GM12873 (cell line): ENCODE data around the gene ABLIM1.

Experiments
- TF ChIP-seq, protein P1 (sequence below): IDR thresholded peaks from 2 replicates; pipeline ENCODE4 v1.5.1; 2012; ENCODE audit warnings: low read depth, mild to moderate bottlenecking, moderate library complexity, low read length, control low read depth; ENCODE audit not compliant: insufficient read depth; ENCODE audit errors: missing control alignments

The ABLIM1 gene

DNA sequence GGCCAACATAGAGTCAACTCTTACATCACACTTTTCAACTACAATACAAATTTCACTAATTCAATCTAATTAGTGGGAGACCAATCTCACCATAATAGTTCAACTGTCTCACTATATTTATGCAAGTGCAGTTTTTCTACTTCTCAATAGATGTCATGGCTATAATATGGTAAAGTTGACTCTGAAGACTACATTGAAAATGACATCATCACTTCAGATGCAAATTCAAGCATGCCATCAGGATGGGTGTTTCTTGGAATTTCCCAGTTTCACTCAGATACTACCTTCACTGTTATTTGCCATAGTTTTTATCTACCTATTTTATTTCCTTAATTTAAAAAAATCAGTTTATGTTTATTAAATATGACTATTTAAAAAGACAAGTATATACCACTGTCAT, 67.1 kb downstream of the ABLIM1 start:
- TF ChIP-seq, protein P1, sequence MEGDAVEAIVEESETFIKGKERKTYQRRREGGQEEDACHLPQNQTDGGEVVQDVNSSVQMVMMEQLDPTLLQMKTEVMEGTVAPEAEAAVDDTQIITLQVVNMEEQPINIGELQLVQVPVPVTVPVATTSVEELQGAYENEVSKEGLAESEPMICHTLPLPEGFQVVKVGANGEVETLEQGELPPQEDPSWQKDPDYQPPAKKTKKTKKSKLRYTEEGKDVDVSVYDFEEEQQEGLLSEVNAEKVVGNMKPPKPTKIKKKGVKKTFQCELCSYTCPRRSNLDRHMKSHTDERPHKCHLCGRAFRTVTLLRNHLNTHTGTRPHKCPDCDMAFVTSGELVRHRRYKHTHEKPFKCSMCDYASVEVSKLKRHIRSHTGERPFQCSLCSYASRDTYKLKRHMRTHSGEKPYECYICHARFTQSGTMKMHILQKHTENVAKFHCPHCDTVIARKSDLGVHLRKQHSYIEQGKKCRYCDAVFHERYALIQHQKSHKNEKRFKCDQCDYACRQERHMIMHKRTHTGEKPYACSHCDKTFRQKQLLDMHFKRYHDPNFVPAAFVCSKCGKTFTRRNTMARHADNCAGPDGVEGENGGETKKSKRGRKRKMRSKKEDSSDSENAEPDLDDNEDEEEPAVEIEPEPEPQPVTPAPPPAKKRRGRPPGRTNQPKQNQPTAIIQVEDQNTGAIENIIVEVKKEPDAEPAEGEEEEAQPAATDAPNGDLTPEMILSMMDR: no peak

DNA sequence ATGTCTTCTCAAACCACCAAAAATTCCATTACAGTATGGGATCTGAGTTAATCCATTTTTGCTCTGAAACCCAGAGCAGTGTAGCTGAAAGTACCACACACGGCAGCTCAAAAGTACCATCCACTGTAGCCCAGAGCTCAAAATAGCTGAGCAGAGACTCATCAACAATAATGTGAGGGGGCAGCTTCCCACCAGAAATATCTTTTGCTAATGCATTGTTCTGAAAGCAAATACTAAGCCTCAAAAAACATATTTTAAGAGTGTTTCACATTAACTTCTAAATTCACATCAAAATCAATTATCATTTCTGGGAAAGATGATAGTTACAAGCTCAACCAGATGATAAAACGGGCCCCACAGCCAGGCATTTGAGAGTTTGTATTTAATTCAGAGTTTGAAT, 73.7 kb downstream of the ABLIM1 start:
- TF ChIP-seq, protein P1: no peak

DNA sequence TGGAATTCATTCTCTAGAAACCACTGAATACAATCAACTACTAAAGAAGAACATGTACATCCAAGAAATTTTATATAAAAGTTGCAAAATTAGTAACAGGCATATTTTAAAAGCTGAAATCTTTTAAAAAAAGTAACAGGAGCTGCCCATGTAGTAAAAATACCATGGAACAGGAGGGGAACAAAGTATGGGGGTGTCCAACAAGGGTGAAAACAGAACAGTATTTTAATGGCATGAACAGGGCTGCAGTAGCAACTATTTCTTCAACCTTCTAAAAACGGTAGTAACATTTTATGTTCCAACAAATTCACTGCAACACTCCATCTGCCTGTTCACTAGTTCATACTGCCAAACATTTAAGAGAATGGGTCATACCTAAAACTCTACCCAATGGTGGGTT, 77.0 kb downstream of the ABLIM1 start:
- TF ChIP-seq, protein P1: no peak

DNA sequence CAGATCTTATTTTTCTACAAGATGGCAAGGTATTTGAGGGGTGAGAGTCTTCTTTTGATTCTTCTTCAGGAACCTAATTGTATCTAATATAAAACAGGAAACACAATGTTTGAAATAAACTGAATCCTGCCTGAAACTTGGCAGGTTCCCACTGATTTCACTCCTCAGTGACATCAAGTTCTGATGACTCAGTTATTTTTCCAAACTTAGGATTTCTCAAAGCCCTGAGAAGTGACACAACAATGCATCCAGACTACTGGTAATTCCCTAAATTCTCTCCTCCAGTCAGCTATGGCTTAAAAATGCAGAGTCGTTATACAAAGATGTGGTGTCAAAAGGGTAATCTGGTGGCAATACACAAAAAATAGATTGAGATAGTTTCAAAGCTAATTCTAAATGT, 80.9 kb downstream of the ABLIM1 start:
- TF ChIP-seq, protein P1: no peak

DNA sequence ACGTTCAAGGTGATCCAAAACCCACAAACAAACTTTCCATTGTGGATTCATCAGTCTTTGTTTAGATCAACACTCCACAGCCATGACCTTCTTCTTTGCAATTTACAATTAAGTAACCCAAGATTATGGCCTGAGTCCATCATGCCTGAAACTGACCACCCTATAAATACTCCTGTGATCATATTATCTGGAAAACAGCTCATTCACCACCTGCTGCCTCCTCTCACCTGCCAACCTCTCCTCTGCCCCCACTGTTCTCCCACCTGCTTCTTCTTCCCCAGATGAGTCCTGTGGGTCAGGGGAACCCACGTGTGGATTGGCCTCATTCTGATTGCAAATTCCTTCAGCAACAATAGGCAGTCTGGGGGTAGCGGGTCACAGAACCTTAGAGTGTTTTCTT, 81.4 kb downstream of the ABLIM1 start:
- TF ChIP-seq, protein P1: no peak

DNA sequence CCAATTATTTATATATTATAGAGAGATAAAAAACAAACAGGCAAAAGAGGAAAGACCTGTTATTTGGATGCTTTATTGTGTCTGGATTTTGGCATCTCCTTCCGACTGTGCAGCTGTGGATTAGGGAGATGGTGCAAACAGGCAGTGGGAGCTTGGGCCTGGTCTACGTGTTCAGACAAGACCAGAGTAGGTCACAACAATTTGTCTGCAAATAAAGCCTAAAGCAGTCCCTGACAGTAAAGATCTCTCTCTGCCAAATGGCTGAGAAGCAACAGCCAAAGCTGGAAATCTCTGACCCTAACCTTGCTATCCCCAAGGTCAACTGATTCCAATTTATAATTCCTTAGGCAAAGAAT, 82.0 kb downstream of the ABLIM1 start:
- TF ChIP-seq, protein P1: no peak

DNA sequence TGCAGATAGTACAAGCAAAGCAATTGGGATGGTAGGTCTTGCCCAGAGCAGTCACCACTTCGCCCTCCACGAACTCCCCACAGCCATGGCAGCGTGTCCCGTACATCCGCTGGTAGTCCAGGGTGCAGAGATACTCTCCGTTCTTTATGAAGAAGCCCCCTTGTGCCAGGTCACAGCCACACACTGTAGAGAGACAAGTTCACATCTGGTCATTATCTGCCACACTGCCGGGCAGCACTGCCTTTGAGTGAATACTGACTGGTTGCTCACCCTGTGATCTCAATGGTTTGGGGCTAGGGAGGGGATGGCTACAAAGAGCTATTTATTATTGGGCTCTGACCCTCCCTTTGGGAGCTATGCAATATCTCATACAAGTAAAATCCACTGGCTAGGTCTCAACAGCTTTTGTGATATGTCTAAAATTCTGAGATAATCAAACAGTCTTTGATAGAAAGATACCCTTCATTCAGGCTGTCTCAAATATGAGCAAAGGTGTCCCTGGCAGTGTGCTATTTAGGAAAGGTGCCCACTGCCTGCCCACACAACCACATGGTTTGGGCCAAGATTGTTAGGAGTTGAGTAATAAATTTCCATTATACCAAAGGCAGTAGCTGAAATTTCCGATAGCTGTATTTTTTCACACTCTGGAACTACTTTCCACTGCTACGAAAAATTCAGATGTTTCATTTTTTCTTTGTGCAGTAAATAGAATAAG, 82.5 kb downstream of the ABLIM1 start:
- TF ChIP-seq, protein P1: no peak
